Common myeloid progenitor, CD34-positive (primary cell): ENCODE measurements around the gene GATA6.
A peak's percentile ranks its signal among the peaks of the same experiment; 100 is the strongest.

Experiments
- CTCF ChIA-PET: fragments of 350-600 bp; sonication (Branson Sonifier 250); formaldehyde crosslinking; loops from one replicate; lab custom pipeline; 2021; ENCODE audit warnings: antibody characterized with exemption; lab: Charles Lee
- POLR2A ChIA-PET: fragments of 350-600 bp; sonication (Branson Sonifier 250); formaldehyde crosslinking; loops from one replicate; lab custom pipeline; 2021; ENCODE audit warnings: antibody characterized with exemption; lab: Charles Lee
- DNase-seq, 3 donors: peaks; one replicate each; pipeline versions ENCODE4 v3.0.0 to v3.0.0-alpha.2; 2013
- H3K27ac ChIP-seq, 2 experiments: 1 replicate in 1 of 2; 2 replicates in 1 of 2; pipeline ENCODE4 v1.7.0; 2013; ENCODE audit warnings: inconsistent platforms in 2 of 2, low read length in 2 of 2, mild to moderate bottlenecking in 2 of 2, low read depth in 1 of 2, moderate library complexity in 1 of 2; ENCODE audit not compliant: severe bottlenecking in 2 of 2, insufficient read depth in 1 of 2, poor library complexity in 1 of 2
- H3K27me3 ChIP-seq, 5 experiments: replicated peaks in 2 of 5; 1 replicate in 3 of 5; 2 replicates in 2 of 5; pipeline versions ENCODE4 v1.6.1 to v1.7.0; 2013; ENCODE audit warnings: low read length in 4 of 5, mild to moderate bottlenecking in 2 of 5, moderate library complexity in 2 of 5, inconsistent platforms in 1 of 5; ENCODE audit not compliant: insufficient read depth in 5 of 5, control insufficient read depth in 4 of 5
- H3K36me3 ChIP-seq, 4 experiments: 1 replicate in 2 of 4; 2 replicates in 2 of 4; pipeline versions ENCODE4 v1.6.1 to v1.7.0; 2013; ENCODE audit warnings: low read length in 3 of 4, control low read depth in 1 of 4, mild to moderate bottlenecking in 1 of 4; ENCODE audit not compliant: control insufficient read depth in 4 of 4, insufficient read depth in 4 of 4
- H3K4me1 ChIP-seq, 4 experiments: 1 replicate in 3 of 4; 2 replicates in 1 of 4; pipeline versions ENCODE4 v1.6.1 to v1.7.1; 2013; ENCODE audit warnings: low read length in 3 of 4, mild to moderate bottlenecking in 3 of 4, control low read depth in 1 of 4, inconsistent platforms in 1 of 4, moderate library complexity in 1 of 4; ENCODE audit not compliant: control insufficient read depth in 4 of 4, insufficient read depth in 4 of 4; ENCODE audit errors: control extremely low read depth in 1 of 4
- H3K4me3 ChIP-seq, 7 experiments: 1 replicate in 4 of 7; 2 replicates in 3 of 7; pipeline versions ENCODE4 v1.5.1 to v1.7.0; 2013; ENCODE audit warnings: mild to moderate bottlenecking in 7 of 7, low read length in 6 of 7, moderate library complexity in 6 of 7, inconsistent platforms in 2 of 7, low read depth in 2 of 7, control low read depth in 1 of 7; ENCODE audit not compliant: insufficient read depth in 4 of 7, control insufficient read depth in 1 of 7; ENCODE audit errors: extremely low read depth in 1 of 7
- H3K9me3 ChIP-seq, 5 experiments: 1 replicate in 4 of 5; 2 replicates in 1 of 5; pipeline versions ENCODE4 v1.6.1 to v1.7.1; 2013; ENCODE audit warnings: low read length in 4 of 5, mild to moderate bottlenecking in 2 of 5, inconsistent platforms in 1 of 5, low read depth in 1 of 5, moderate library complexity in 1 of 5; ENCODE audit not compliant: control insufficient read depth in 4 of 5, insufficient read depth in 2 of 5; ENCODE audit errors: control extremely low read depth in 1 of 5
- WGBS: methylation state at CpG from one replicate; pipeline ENCODE4 v1.1.5; 2013; ENCODE audit not compliant: insufficient coverage; 5-methylcytosine and 5-hydroxymethylcytosine counted together

The GATA6 gene

GRCh38 chr18:22204214-22204536, 34.8 kb downstream of the GATA6 start:
- no peak for DNase-seq
- peaks cover 0 to 32% (median 6%) of the 10 kb centered on the region in 5 experiments for H3K27me3 ChIP-seq
- ChIA-PET CTCF (no interaction called here), POLR2A (no interaction called here)
- H3K4me3 ChIP-seq: no peak overlapping the region
- WGBS: 94% methylated on average over 1 of the region's 1 CpG
- H3K36me3 ChIP-seq: no peaks in the 10 kb centered on the region
- H3K4me1 ChIP-seq: no peaks in the 10 kb centered on the region
- H3K27ac ChIP-seq: no peak overlapping the region
- H3K9me3 ChIP-seq: no peaks in the 10 kb centered on the region

GRCh38 chr18:22204996-22205395, 35.6 kb downstream of the GATA6 start:
- H3K4me1 ChIP-seq: no peaks in the 10 kb centered on the region
- H3K27ac ChIP-seq: no peak overlapping the region
- DNase-seq: no peak
- no peaks in the 10 kb centered on the region for H3K9me3 ChIP-seq
- WGBS: 63% methylated on average over 2 of the region's 6 CpGs
- H3K27me3 ChIP-seq: peaks cover 0 to 29% (median 7%) of the 10 kb centered on the region in 5 experiments
- POLR2A ChIA-PET: no interaction called here
- no peak overlapping the region for H3K4me3 ChIP-seq
- H3K36me3 ChIP-seq: no peaks in the 10 kb centered on the region
- CTCF ChIA-PET: no interaction called here

GRCh38 chr18:22207021-22207758, 37.8 kb downstream of the GATA6 start:
- no peak overlapping the region for H3K27ac ChIP-seq
- ChIA-PET CTCF (no interaction called here), POLR2A (no interaction called here)
- no peaks in the 10 kb centered on the region for H3K9me3 ChIP-seq
- H3K4me3 ChIP-seq: no peak overlapping the region
- peaks cover 0 to 23% (median 7%) of the 10 kb centered on the region in 5 experiments for H3K27me3 ChIP-seq
- no peaks in the 10 kb centered on the region for H3K4me1 ChIP-seq
- DNase-seq: no peak
- 100% methylated on average over 2 of the region's 5 CpGs for WGBS
- H3K36me3 ChIP-seq: no peaks in the 10 kb centered on the region

DNA sequence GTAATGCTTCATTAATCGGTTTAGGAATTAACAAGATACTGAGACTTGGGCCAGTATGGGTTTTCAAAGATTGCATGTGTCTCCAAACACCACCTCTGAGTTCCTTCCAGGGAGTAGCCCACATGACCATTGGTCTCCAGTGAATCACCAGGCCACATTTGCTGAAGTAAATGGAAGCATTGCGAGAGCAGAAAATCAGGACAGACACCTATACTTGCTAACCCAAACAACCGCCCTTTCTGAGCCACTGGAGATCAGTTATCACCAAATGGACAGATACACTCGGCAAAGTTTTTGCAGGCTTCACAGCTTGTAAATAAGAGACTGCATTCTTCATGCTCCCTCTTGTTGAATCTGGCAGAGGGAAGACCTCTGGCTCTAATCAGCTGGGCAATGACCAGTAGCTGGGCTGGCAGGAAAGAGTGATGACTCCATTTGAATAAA, 40.9 kb downstream of the GATA6 start:
- Histone ChIP-seq H3K4me3 (no peak overlapping the region), H3K27ac (no peak overlapping the region), H3K36me3 (no peaks in the 10 kb centered on the region), H3K4me1 (no peaks in the 10 kb centered on the region), H3K27me3 (peaks cover 0 to 13% (median 3%) of the 10 kb centered on the region in 5 experiments), H3K9me3 (no peaks in the 10 kb centered on the region)
- ChIA-PET POLR2A (no interaction called here), CTCF (no interaction called here)
- DNase-seq: no peak
- 98% methylated on average over 4 of the region's 4 CpGs for WGBS

GRCh38 chr18:22211657-22212056, 42.3 kb downstream of the GATA6 start:
- Histone ChIP-seq H3K4me1 (no peaks in the 10 kb centered on the region), H3K36me3 (no peaks in the 10 kb centered on the region), H3K9me3 (no peaks in the 10 kb centered on the region), H3K27me3 (peaks cover 0 to 7% (median 5%) of the 10 kb centered on the region in 5 experiments), H3K27ac (no peak overlapping the region), H3K4me3 (no peak overlapping the region)
- POLR2A ChIA-PET: no interaction called here
- 0% methylated on average over 1 of the region's 2 CpGs for WGBS
- CTCF ChIA-PET: no interaction called here
- peak in 2 of 3 donors; percentile 41 to 45 for DNase-seq

- H3K9me3 ChIP-seq: no peaks in the 10 kb centered on the region
- no peaks in the 10 kb centered on the region for H3K36me3 ChIP-seq
- no peak for DNase-seq
- H3K4me3 ChIP-seq: no peak overlapping the region
- POLR2A ChIA-PET: no interaction called here
- WGBS: 90% methylated on average over 6 of the region's 6 CpGs
- H3K27me3 ChIP-seq: peaks cover 0 to 11% (median 5%) of the 10 kb centered on the region in 5 experiments
- no peaks in the 10 kb centered on the region for H3K4me1 ChIP-seq
- no peak overlapping the region for H3K27ac ChIP-seq
- CTCF ChIA-PET: no interaction called here
Measured at GRCh38 chr18:22213333-22213973, 44.1 kb downstream of the GATA6 start.

- no peak overlapping the region for H3K27ac ChIP-seq
- H3K4me1 ChIP-seq: no peaks in the 10 kb centered on the region
- peaks cover 0 to 13% (median 3%) of the 10 kb centered on the region in 5 experiments for H3K27me3 ChIP-seq
- H3K4me3 ChIP-seq: no peak overlapping the region
- ChIA-PET POLR2A (no interaction called here), CTCF (no interaction called here)
- DNase-seq: no peak
- H3K9me3 ChIP-seq: no peaks in the 10 kb centered on the region
- 80% methylated on average over 5 of the region's 13 CpGs for WGBS
- H3K36me3 ChIP-seq: no peaks in the 10 kb centered on the region
Measured at GRCh38 chr18:22214731-22215528, 45.5 kb downstream of the GATA6 start.
